CD4-positive, CD25-positive, alpha-beta regulatory T cell (primary cell): ENCODE results near the gene NUP98. TPM values are rescaled to one million over a fixed set of nuclear protein-coding genes. Genes with fewer than 3 reads are reported as not detected.
A peak's percentile ranks its signal among the peaks of the same experiment; 100 is the strongest.
"Not testable (repeated sequence)": the region's sequence is repeated elsewhere in the genome, so short reads cannot be mapped to it uniquely, and the experiment has no call there.

Experiments
- ATAC-seq, 2 donors: fragments of 150-1000 bp; cut with Tn5 transposase; one replicate each; pipeline ENCODE4 v1.10.0; 2021; ENCODE audit warnings: low read depth in 2 of 2, moderate number of reproducible peaks in 2 of 2, moderate library complexity in 1 of 2
- DNase-seq, 3 donors: peaks; one replicate each; pipeline versions ENCODE4 v3.0.0 to v3.0.0-alpha.2; 2012 to 2022; ENCODE audit warnings: mixed read lengths in 1 of 3
- H3K27ac ChIP-seq: one replicate; pipeline ENCODE4 v1.7.0; 2013; ENCODE audit warnings: mild to moderate bottlenecking, low read length; ENCODE audit not compliant: insufficient read depth, poor library complexity, severe bottlenecking
- H3K27me3 ChIP-seq: one replicate; pipeline ENCODE4 v1.7.0; 2013; ENCODE audit warnings: low read length; ENCODE audit not compliant: control insufficient read depth, insufficient read depth
- H3K36me3 ChIP-seq: one replicate; pipeline ENCODE4 v1.7.0; 2013; ENCODE audit warnings: mild to moderate bottlenecking, low read length, moderate library complexity; ENCODE audit not compliant: control insufficient read depth, insufficient read depth
- H3K4me1 ChIP-seq: 2 replicates; pipeline ENCODE4 v1.7.0; 2013; ENCODE audit warnings: mild to moderate bottlenecking, low read length; ENCODE audit not compliant: insufficient read depth, control insufficient read depth, poor library complexity, severe bottlenecking
- H3K4me3 ChIP-seq: one replicate; pipeline ENCODE4 v1.7.0; 2013; ENCODE audit warnings: low read depth, mild to moderate bottlenecking, low read length, moderate library complexity
- H3K9me3 ChIP-seq, 2 experiments: 1 replicate in 1 of 2; 2 replicates in 1 of 2; pipeline ENCODE4 v1.7.0; 2013; ENCODE audit warnings: low read length in 2 of 2, mild to moderate bottlenecking in 1 of 2, moderate library complexity in 1 of 2; ENCODE audit not compliant: control insufficient read depth in 2 of 2
- H3K27ac Mint-ChIP-seq, 3 donors: one replicate each; pipeline ENCODE4 v1.8.0; 2020 to 2022; ENCODE audit warnings: mild to moderate bottlenecking in 3 of 3, mixed read lengths in 3 of 3, moderate library complexity in 2 of 3
- H3K27me3 Mint-ChIP-seq: one replicate; pipeline ENCODE4 v1.8.0; 2022; ENCODE audit warnings: mild to moderate bottlenecking, mixed read lengths
- H3K36me3 Mint-ChIP-seq: one replicate; pipeline ENCODE4 v1.8.0; 2020; ENCODE audit warnings: mixed read lengths
- H3K4me1 Mint-ChIP-seq, 4 donors: one replicate each; pipeline ENCODE4 v1.8.0; 2020 to 2022; ENCODE audit warnings: mixed read lengths in 4 of 4, mild to moderate bottlenecking in 1 of 4
- H3K4me3 Mint-ChIP-seq, 4 donors: one replicate each; pipeline ENCODE4 v1.8.0; 2020 to 2022; ENCODE audit warnings: mild to moderate bottlenecking in 4 of 4, mixed read lengths in 4 of 4, moderate library complexity in 3 of 4
- H3K9me3 Mint-ChIP-seq, 7 donors: one replicate each; pipeline ENCODE4 v1.8.0; 2020 to 2022; ENCODE audit warnings: mixed read lengths in 7 of 7, mild to moderate bottlenecking in 3 of 7, moderate library complexity in 2 of 7
- polyA plus RNA-seq, 4 donors: library from polyadenylated mRNA; unstranded; fragments of 300-500 nt; fragmentation: Illumina TruSeq; gene quantifications; one replicate each; pipeline ENCODE4 v1.2.3, GENCODE V29; 2021
- total RNA-seq: library from RNA; stranded (reverse); gene quantifications from one replicate; pipeline ENCODE4 v1.2.3, GENCODE V29; 2022

Gene NUP98
- total and polyA plus RNA-seq, 5 donors from 2014 or later = 28.0 to 131 (median 46.5) TPM

- H3K27me3 Mint-ChIP-seq = no peaks in the 10 kb centered on the region
- H3K4me3 ChIP-seq = no peak overlapping the region
- no peaks in the 10 kb centered on the region for H3K9me3 Mint-ChIP-seq
- no peak overlapping the region for H3K27ac ChIP-seq
- DNase-seq (no peak), ATAC-seq (no peak)
- peaks cover under 1% of the 10 kb centered on the region for H3K4me1 ChIP-seq
- H3K36me3 Mint-ChIP-seq = peaks cover 46% of the 10 kb centered on the region
- H3K27ac Mint-ChIP-seq = peak overlapping the region in 2 of 3 donors; percentile 26 to 64
- H3K36me3 ChIP-seq = peaks cover 82% of the 10 kb centered on the region
- H3K4me3 Mint-ChIP-seq = no peak overlapping the region
- peaks cover 0 to 21% (median 6%) of the 10 kb centered on the region in 4 donors for H3K4me1 Mint-ChIP-seq
- no peaks in the 10 kb centered on the region for H3K27me3 ChIP-seq
- no peaks in the 10 kb centered on the region for H3K9me3 ChIP-seq
These were observed 21.5 kb downstream of the NUP98 start for GRCh38 chr11:3775736-3776406.

GRCh38 chr11:3773180-3773579, 24.2 kb downstream of the NUP98 start:
- Mint-ChIP-seq H3K4me1 (peaks cover 0 to 18% (median 5%) of the 10 kb centered on the region in 4 donors), H3K27ac (no peak overlapping the region), H3K27me3 (no peaks in the 10 kb centered on the region), H3K9me3 (no peaks in the 10 kb centered on the region), H3K4me3 (no peak overlapping the region), H3K36me3 (peaks cover 50% of the 10 kb centered on the region)
- H3K27ac ChIP-seq = no peak overlapping the region
- peaks cover 79% of the 10 kb centered on the region for H3K36me3 ChIP-seq
- H3K27me3 ChIP-seq = no peaks in the 10 kb centered on the region
- H3K9me3 ChIP-seq = no peaks in the 10 kb centered on the region
- DNase-seq (no peak), ATAC-seq (no peak)
- no peaks in the 10 kb centered on the region for H3K4me1 ChIP-seq
- no peak overlapping the region for H3K4me3 ChIP-seq

GRCh38 chr11:3767536-3767935, 29.8 kb downstream of the NUP98 start:
- H3K4me1 ChIP-seq = no peaks in the 10 kb centered on the region
- H3K27me3 ChIP-seq = no peaks in the 10 kb centered on the region
- ATAC-seq (no peak), DNase-seq (no peak)
- Mint-ChIP-seq H3K36me3 (peaks cover 48% of the 10 kb centered on the region), H3K9me3 (no peaks in the 10 kb centered on the region), H3K4me1 (peaks cover 0 to 10% (median 2%) of the 10 kb centered on the region in 4 donors), H3K27ac (no peak overlapping the region), H3K4me3 (no peak overlapping the region), H3K27me3 (no peaks in the 10 kb centered on the region)
- peaks cover 93% of the 10 kb centered on the region for H3K36me3 ChIP-seq
- H3K27ac ChIP-seq = no peak overlapping the region
- no peak overlapping the region for H3K4me3 ChIP-seq
- no peaks in the 10 kb centered on the region for H3K9me3 ChIP-seq

GRCh38 chr11:3766836-3767235, 30.5 kb downstream of the NUP98 start:
- H3K27ac ChIP-seq, ATAC-seq: not testable (repeated sequence)
- H3K36me3 Mint-ChIP-seq = peaks cover 46% of the 10 kb centered on the region

GRCh38 chr11:3764266-3764665, 33.1 kb downstream of the NUP98 start:
- H3K27ac Mint-ChIP-seq = no peak overlapping the region
- H3K4me1 ChIP-seq = no peaks in the 10 kb centered on the region
- peaks cover 37% of the 10 kb centered on the region for H3K36me3 Mint-ChIP-seq
- ATAC-seq (no peak), DNase-seq (no peak)
- H3K4me1 Mint-ChIP-seq = peaks cover 0 to 17% (median 2%) of the 10 kb centered on the region in 4 donors
- H3K4me3 Mint-ChIP-seq = no peak overlapping the region
- H3K4me3 ChIP-seq = no peak overlapping the region
- H3K9me3 ChIP-seq = no peaks in the 10 kb centered on the region
- no peaks in the 10 kb centered on the region for H3K27me3 ChIP-seq
- H3K36me3 ChIP-seq = peaks cover 98% of the 10 kb centered on the region
- H3K27ac ChIP-seq = no peak overlapping the region
- H3K9me3 Mint-ChIP-seq = no peaks in the 10 kb centered on the region
- no peaks in the 10 kb centered on the region for H3K27me3 Mint-ChIP-seq

More at GRCh38 chr11:3766836-3767235, 30.5 kb downstream of the NUP98 start:
- not testable (repeated sequence) for H3K4me3 Mint-ChIP-seq, H3K27me3 ChIP-seq, H3K27me3 Mint-ChIP-seq, H3K4me1 ChIP-seq, H3K9me3 ChIP-seq, DNase-seq, H3K9me3 Mint-ChIP-seq, H3K4me3 ChIP-seq
- Mint-ChIP-seq H3K4me1 (peaks cover 0 to 10% (median 2%) of the 10 kb centered on the region in 4 donors), H3K27ac (peak overlapping the region in 2 of 3 donors; percentile 20 to 63)
- peaks cover 95% of the 10 kb centered on the region for H3K36me3 ChIP-seq

- no peak overlapping the region for H3K27ac ChIP-seq
- no peak for DNase-seq
- Mint-ChIP-seq H3K27ac (no peak overlapping the region), H3K4me1 (peaks cover 0 to 8% (median 1%) of the 10 kb centered on the region in 4 donors), H3K9me3 (no peaks in the 10 kb centered on the region), H3K36me3 (peaks cover 44% of the 10 kb centered on the region), H3K4me3 (peak overlapping the region in 1 of 4 donors; percentile 84), H3K27me3 (no peaks in the 10 kb centered on the region)
- H3K27me3 ChIP-seq = no peaks in the 10 kb centered on the region
- no peak overlapping the region for H3K4me3 ChIP-seq
- no peaks in the 10 kb centered on the region for H3K4me1 ChIP-seq
- ATAC-seq = no peak
- no peaks in the 10 kb centered on the region for H3K9me3 ChIP-seq
- H3K36me3 ChIP-seq = peaks cover 83% of the 10 kb centered on the region
These were observed 42.2 kb downstream of the NUP98 start for GRCh38 chr11:3755151-3755550.

- Mint-ChIP-seq H3K36me3 (peaks cover 35% of the 10 kb centered on the region), H3K9me3 (no peaks in the 10 kb centered on the region), H3K4me3 (no peak overlapping the region), H3K27ac (peak overlapping the region in 2 of 3 donors; percentile 22 to 26), H3K4me1 (peaks cover 0 to 10% (median 1%) of the 10 kb centered on the region in 4 donors), H3K27me3 (no peaks in the 10 kb centered on the region)
- Histone ChIP-seq H3K4me1 (no peaks in the 10 kb centered on the region), H3K27me3 (no peaks in the 10 kb centered on the region), H3K36me3 (peaks cover 76% of the 10 kb centered on the region), H3K27ac (no peak overlapping the region), H3K9me3 (no peaks in the 10 kb centered on the region), H3K4me3 (no peak overlapping the region)
- DNase-seq (no peak), ATAC-seq (no peak)
These were observed 44.2 kb downstream of the NUP98 start for GRCh38 chr11:3753110-3753509.

- Histone ChIP-seq H3K36me3 (peaks cover 78% of the 10 kb centered on the region), H3K9me3 (no peaks in the 10 kb centered on the region), H3K27me3 (no peaks in the 10 kb centered on the region), H3K27ac (no peak overlapping the region), H3K4me3 (no peak overlapping the region), H3K4me1 (no peaks in the 10 kb centered on the region)
- Mint-ChIP-seq H3K36me3 (peaks cover 22% of the 10 kb centered on the region), H3K27ac (peak overlapping the region in 1 of 3 donors; percentile 47), H3K4me1 (peaks cover 0 to 12% (median 4%) of the 10 kb centered on the region in 4 donors), H3K4me3 (no peak overlapping the region), H3K27me3 (no peaks in the 10 kb centered on the region), H3K9me3 (no peaks in the 10 kb centered on the region)
- ATAC-seq (no peak), DNase-seq (no peak)
These were observed 49.6 kb downstream of the NUP98 start for GRCh38 chr11:3747704-3748103.
